DMS153 treated with DMSO at 0.1 percent for 48 hours (cell line): ENCODE measurements around the gene BSN.

ENCODE experiments used
- DNase-seq: peaks from one replicate; lab custom pipeline; 2025; ENCODE audit not compliant: unreplicated experiment; lab: John Stamatoyannopoulos, UW

Gene BSN

DNA sequence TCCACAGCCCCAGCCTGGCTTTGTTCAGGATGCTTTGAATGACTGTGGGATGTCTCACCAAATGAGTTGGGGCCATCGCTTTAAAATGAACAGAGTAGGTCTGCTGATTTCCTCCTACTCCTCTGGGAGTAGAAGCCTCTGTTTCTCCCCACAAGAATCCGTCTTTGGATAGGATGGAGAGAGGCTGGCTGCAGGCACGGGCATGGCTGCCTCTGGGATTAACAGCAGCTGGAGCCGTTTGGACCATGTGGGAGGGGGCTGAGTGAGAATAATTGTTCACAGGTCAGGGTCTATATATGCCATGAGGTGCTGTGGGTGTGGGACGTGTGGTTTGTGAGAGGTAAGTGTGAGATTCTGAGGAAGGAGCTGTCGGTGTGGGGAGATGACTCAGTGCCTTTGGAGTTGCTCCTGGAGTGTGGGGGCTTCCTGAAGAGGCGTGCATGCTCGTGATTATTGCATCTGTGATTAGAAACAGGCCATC, 71.9 kb downstream of the BSN start:
- DNase-seq: no peak

DNA sequence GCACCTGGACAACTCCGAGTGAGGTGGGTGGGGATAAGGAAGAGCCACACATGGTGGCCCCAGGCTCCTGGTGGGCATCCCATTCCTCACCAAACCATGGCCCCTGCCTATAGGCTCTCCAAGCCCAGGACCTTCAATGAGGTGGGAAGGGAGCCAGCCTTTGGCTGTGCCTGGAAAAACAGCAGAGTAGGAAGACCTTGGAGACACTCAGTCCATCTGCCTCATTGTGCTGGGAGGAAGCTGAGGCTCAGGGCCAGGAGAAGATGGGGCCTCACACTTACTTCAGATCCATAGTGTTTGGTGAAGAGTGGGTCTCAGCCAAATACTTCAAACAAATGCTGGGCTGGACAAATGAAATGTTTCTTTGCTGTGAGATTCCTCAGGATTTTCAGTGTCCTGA, 72.5 kb downstream of the BSN start:
- DNase-seq: no peak

DNA sequence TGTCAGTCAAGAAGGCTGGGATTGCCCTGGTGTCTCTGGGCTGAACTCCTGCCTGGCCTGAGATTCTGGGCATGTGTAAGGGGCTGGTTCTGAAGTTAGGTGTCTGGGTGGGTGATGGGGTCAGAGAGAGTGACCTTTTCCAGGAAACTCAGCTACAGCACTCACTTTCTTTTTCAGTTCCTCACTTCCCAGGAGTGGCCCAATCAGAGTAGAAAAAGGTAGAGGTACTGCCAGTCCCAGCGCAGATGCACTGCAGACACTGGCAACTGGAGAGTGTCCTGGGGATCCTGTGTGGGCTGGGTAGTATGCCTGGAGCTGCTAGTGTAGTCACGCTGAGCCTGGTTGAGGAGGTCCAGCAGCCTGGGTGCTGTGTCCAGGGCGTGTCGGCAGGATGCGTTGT, 73.4 kb downstream of the BSN start:
- no peak for DNase-seq

- no peak for DNase-seq
Measured at GRCh38 chr3:49628249-49628648, 74.0 kb downstream of the BSN start.

GRCh38 chr3:49629451-49629850, 75.2 kb downstream of the BSN start:
- DNase-seq: no peak

- no peak for DNase-seq
Measured at GRCh38 chr3:49629866-49630265, 75.6 kb downstream of the BSN start.

- DNase-seq: no peak
Measured at GRCh38 chr3:49630784-49631183, 76.5 kb downstream of the BSN start.

- DNase-seq: no peak
Measured at GRCh38 chr3:49634736-49635135, 80.5 kb downstream of the BSN start.

GRCh38 chr3:49636883-49637609, 82.8 kb downstream of the BSN start:
- no peak for DNase-seq

- no peak for DNase-seq
Measured at GRCh38 chr3:49638445-49638844, 84.2 kb downstream of the BSN start.

- no peak for DNase-seq
Measured at GRCh38 chr3:49639551-49639950, 85.3 kb downstream of the BSN start.

- DNase-seq: no peak
Measured at GRCh38 chr3:49641292-49641691, 87.0 kb downstream of the BSN start.

GRCh38 chr3:49641921-49642707, 87.8 kb downstream of the BSN start:
- no peak for DNase-seq

DNA sequence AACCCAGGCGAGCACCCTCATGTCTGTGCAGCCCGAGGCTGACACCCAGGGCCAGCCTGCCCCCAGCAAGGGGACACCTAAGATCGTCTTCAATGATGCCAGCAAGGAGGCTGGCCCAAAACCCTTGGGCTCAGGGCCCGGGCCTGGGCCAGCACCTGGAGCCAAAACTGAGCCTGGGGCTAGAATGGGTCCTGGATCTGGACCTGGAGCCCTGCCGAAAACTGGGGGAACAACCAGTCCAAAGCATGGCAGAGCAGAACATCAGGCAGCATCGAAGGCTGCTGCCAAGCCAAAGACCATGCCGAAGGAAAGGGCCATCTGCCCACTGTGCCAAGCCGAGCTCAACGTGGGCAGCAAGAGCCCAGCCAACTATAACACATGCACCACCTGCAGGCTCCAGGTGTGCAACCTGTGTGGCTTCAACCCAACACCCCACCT, 88.5 kb downstream of the BSN start:
- no peak for DNase-seq

DNA sequence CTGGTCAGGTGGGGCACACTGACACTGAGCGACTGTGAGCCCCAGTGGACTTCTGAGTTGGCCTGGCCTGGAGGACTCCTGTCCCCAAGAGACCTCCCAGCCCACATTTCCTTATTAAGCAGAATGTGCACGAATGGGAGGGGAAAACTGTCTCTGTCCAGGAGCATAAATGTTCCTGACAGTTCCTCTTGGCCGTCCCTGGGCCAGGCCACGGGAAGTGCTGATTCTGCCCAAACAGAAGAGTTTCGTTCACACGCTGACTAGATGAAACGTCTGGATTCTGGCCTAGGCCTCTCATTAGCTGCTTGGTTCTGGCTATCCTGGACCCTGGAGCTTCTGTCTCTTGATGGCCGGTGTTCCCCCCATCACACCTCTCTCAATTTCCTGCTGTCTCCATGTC, 90.4 kb downstream of the BSN start:
- DNase-seq: no peak

DNA sequence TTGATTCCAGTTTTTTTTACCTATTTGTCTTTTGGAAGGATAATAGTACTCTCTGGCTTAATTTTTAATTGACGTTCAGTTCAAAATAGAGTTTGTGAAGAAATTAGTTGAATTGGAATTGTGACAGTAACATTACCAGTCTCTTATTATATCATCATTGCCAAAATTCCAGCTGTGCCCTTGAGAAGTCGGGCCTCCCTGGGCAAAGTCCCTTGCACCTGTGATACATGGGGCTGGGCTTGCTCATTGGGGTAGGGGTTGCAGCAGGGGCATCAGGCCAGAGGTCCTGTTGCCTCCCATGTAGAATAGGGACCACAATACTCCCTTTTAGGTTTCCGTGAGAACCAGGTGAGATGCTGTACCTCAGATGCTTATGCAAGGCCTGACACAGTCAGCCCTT, 92.0 kb downstream of the BSN start:
- DNase-seq: no peak

DNA sequence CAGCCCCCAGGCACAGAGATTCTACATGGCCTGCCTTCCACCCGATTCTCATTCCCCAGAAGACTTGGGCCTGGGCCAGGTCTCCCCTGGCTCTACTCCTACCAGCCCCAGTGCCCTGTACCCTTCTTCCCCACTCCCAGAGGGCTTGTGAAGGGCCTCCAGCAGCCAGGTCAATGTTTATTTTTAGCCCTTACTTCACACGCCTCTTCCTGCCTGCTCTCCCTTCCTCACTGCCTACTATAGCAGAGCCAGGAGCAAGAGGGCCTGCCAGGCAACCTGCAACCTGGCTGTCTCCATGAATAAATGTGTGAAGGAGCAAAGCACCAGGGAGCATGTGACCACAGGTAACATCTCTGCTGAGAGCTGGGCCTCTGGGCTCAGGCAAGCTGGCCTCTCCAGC, 93.5 kb downstream of the BSN start:
- DNase-seq: peak; percentile 11

DNA sequence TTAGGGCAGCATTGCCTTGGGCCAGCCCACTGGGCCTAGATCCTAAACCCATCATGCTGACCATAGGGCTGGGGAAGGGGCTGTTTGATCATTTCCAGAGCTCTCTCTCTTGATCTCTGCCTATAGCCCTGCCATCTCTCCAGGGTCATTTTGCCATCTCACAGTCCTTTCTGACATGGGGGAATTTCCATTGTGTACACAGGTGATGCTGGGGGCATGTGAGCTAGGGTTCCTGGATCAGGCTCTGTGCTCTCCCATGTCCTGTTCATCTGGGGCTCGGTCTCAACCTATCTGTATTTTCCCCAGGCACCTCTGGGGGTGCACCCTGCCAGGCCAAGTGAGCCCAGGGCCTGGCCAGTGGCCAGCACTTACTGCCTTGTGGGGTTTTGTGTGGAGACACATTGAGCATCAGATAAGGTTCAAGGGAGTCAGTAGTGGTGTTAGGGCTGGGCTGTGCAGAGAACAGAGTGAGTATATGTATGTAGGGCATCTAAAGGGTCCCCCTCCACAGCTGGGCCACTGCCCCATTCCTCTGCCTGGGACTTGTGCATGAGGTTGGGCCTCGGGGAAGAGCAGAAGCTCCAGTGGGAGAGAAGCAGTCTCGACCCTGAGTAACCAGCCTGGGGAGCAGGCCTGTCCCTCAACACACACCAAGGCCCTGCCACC, 94.2 kb downstream of the BSN start:
- DNase-seq: no peak

GRCh38 chr3:49649576-49649975, 95.3 kb downstream of the BSN start:
- no peak for DNase-seq

GRCh38 chr3:49650177-49650576, 95.9 kb downstream of the BSN start:
- DNase-seq: no peak

GRCh38 chr3:49650637-49651036, 96.4 kb downstream of the BSN start:
- DNase-seq: no peak
